H1 (cell line): Measurements from ENCODE around the gene ATE1. TPM values are rescaled to one million over a fixed set of nuclear protein-coding genes. Genes with fewer than 3 reads are reported as not detected.

Experiments
- CTCF ChIA-PET: fragments of 300-600 bp; sonication (Branson Sonifier 250); formaldehyde crosslinking; loops from one replicate; lab custom pipeline; 2021; ENCODE audit not compliant: partially characterized antibody; lab: Charles Lee
- POLR2A ChIA-PET: fragments of 300-600 bp; sonication (Branson Sonifier 250); formaldehyde crosslinking; loops from one replicate; lab custom pipeline; 2021; ENCODE audit warnings: inconsistent platforms; ENCODE audit not compliant: partially characterized antibody; lab: Charles Lee
- DNase-seq, 2 experiments: peaks; one replicate each; pipeline versions ENCODE4 v3.0.0 to v3.0.0-alpha.2; 2010 to 2022; ENCODE audit warnings: low spot score in 2 of 2, low read depth in 1 of 2, mixed read lengths in 1 of 2
- FAIRE-seq: peaks from 2 replicates; lab custom pipeline; 2011; peaks lifted over from hg19 to GRCh38; lab: Jason Lieb, UNC
- H2AFZ ChIP-seq: 2 replicates; pipeline ENCODE4 v1.8.1; 2012; ENCODE audit warnings: low read length, inconsistent platforms
- H2AK5ac ChIP-seq: 2 replicates; pipeline ENCODE4 v1.6.1; 2013; ENCODE audit warnings: low read depth, low read length
- H2BK120ac ChIP-seq: replicated peaks from 2 replicates; pipeline ENCODE3; 2013; ENCODE audit warnings: low read depth, low read length, inconsistent platforms
- H2BK12ac ChIP-seq: 2 replicates; pipeline ENCODE4 v1.6.1; 2013; ENCODE audit warnings: low read depth, low read length
- H2BK15ac ChIP-seq: 2 replicates; pipeline ENCODE4 v1.6.1; 2013; ENCODE audit warnings: low read length
- H2BK20ac ChIP-seq: 2 replicates; pipeline ENCODE4 v1.6.1; 2013; ENCODE audit warnings: low read length
- H2BK5ac ChIP-seq: 2 replicates; pipeline ENCODE4 v1.6.1; 2013; ENCODE audit warnings: low read depth, low read length
- H3K14ac ChIP-seq: 2 replicates; pipeline ENCODE4 v1.6.1; 2013; ENCODE audit warnings: inconsistent platforms; ENCODE audit not compliant: insufficient read length
- H3K18ac ChIP-seq: 2 replicates; pipeline ENCODE4 v1.6.1; 2013; ENCODE audit warnings: low read length; ENCODE audit errors: extremely low read depth
- H3K23ac ChIP-seq: 2 replicates; pipeline ENCODE4 v1.6.1; 2013; ENCODE audit warnings: inconsistent platforms; ENCODE audit not compliant: insufficient read length
- H3K23me2 ChIP-seq: 2 replicates; pipeline ENCODE4 v1.6.1; 2013; ENCODE audit warnings: low read depth, low read length
- H3K27ac ChIP-seq: 2 replicates; pipeline ENCODE4 v1.6.1; 2011; ENCODE audit warnings: low read depth, low read length, inconsistent platforms
- H3K27me3 ChIP-seq, 4 experiments: replicated peaks in 1 of 4; 1 replicate in 1 of 4; 2 replicates in 3 of 4; pipeline versions ENCODE4 v1.6.1 to v1.8.1; 2011 to 2013; ENCODE audit warnings: low read length in 3 of 4, mild to moderate bottlenecking in 3 of 4, inconsistent platforms in 2 of 4, mixed read lengths in 2 of 4, moderate library complexity in 1 of 4; ENCODE audit not compliant: control insufficient read depth in 3 of 4, insufficient read depth in 3 of 4; ENCODE audit errors: extremely low read depth in 1 of 4
- H3K36me3 ChIP-seq, 4 experiments: 2 replicates each; pipeline versions ENCODE4 v1.6.1 to v1.8.1; 2011 to 2013; ENCODE audit warnings: mild to moderate bottlenecking in 4 of 4, low read length in 3 of 4, moderate library complexity in 2 of 4, control low read depth in 1 of 4, inconsistent platforms in 1 of 4; ENCODE audit not compliant: insufficient read depth in 4 of 4, control insufficient read depth in 2 of 4
- H3K4ac ChIP-seq: replicated peaks from 2 replicates; pipeline ENCODE3; 2013; ENCODE audit warnings: low read length, low read depth, mixed read lengths, inconsistent platforms; ENCODE audit not compliant: insufficient read length
- H3K4me1 ChIP-seq, 4 experiments: replicated peaks in 1 of 4; 1 replicate in 1 of 4; 2 replicates in 3 of 4; pipeline versions ENCODE4 v1.6.1 to v1.8.1; 2011 to 2013; ENCODE audit warnings: low read length in 3 of 4, inconsistent platforms in 2 of 4, mixed read lengths in 1 of 4; ENCODE audit not compliant: insufficient read depth in 4 of 4, control insufficient read depth in 3 of 4
- H3K4me2 ChIP-seq, 2 experiments: 2 replicates each; pipeline versions ENCODE4 v1.6.1 to v1.8.1; 2011 to 2013; ENCODE audit warnings: low read depth in 2 of 2, low read length in 2 of 2, control low read depth in 1 of 2, inconsistent platforms in 1 of 2, mild to moderate bottlenecking in 1 of 2; ENCODE audit not compliant: insufficient read depth in 1 of 2
- H3K4me3 ChIP-seq, 4 experiments: fragments of 200-600, 300-600 bp in 1 of 4; sonication (generic), shearing (Covaris generic), sonication (Bioruptor Twin) in 1 of 4; 2 replicates each; pipeline versions ENCODE4 v1.5.1 to v1.8.1; 2011 to 2016; ENCODE audit warnings: low read length in 4 of 4, low read depth in 3 of 4, control low read depth in 2 of 4, inconsistent platforms in 2 of 4, mild to moderate bottlenecking in 2 of 4, mixed read lengths in 1 of 4, moderate library complexity in 1 of 4; ENCODE audit not compliant: insufficient read depth in 2 of 4; ENCODE audit errors: extremely low read depth in 1 of 4
- H3K56ac ChIP-seq: replicated peaks from 2 replicates; pipeline ENCODE3; 2013; ENCODE audit warnings: low read depth, mild to moderate bottlenecking, mixed read lengths, low read length, inconsistent platforms; ENCODE audit not compliant: insufficient read length
- H3K79me1 ChIP-seq: 2 replicates; pipeline ENCODE4 v1.6.1; 2013; ENCODE audit warnings: low read depth, low read length, control low read depth
- H3K79me2 ChIP-seq, 2 experiments: 2 replicates each; pipeline versions ENCODE4 v1.6.1 to v1.8.1; 2012 to 2013; ENCODE audit warnings: low read length in 2 of 2, mild to moderate bottlenecking in 2 of 2, inconsistent platforms in 1 of 2; ENCODE audit not compliant: insufficient read depth in 2 of 2, control insufficient read depth in 1 of 2
- H3K9ac ChIP-seq, 4 experiments: replicated peaks in 1 of 4; 1 replicate in 1 of 4; 2 replicates in 3 of 4; pipeline versions ENCODE4 v1.6.1 to v1.8.1; 2011 to 2013; ENCODE audit warnings: low read depth in 3 of 4, low read length in 3 of 4, control low read depth in 2 of 4, mild to moderate bottlenecking in 2 of 4, moderate library complexity in 2 of 4, inconsistent platforms in 1 of 4; ENCODE audit errors: extremely low read depth in 1 of 4
- H3K9me3 ChIP-seq, 2 experiments: 2 replicates each; pipeline versions ENCODE4 v1.6.1 to v1.8.1; 2012 to 2013; ENCODE audit warnings: mild to moderate bottlenecking in 2 of 2, moderate library complexity in 2 of 2, control low read depth in 1 of 2, inconsistent platforms in 1 of 2, low read depth in 1 of 2, low read length in 1 of 2, mixed read lengths in 1 of 2; ENCODE audit not compliant: insufficient read depth in 2 of 2
- H4K20me1 ChIP-seq, 2 experiments: replicated peaks in 1 of 2; 2 replicates each; pipeline versions ENCODE3 to v1.8.1; 2011 to 2013; ENCODE audit warnings: inconsistent platforms in 2 of 2, low read length in 2 of 2, mild to moderate bottlenecking in 1 of 2; ENCODE audit not compliant: insufficient read depth in 2 of 2, control insufficient read depth in 1 of 2
- H4K5ac ChIP-seq: 2 replicates; pipeline ENCODE4 v1.6.1; 2013; ENCODE audit warnings: low read length, low read depth, mixed read lengths, inconsistent platforms; ENCODE audit not compliant: insufficient read length
- H4K8ac ChIP-seq: 2 replicates; pipeline ENCODE4 v1.8.0; 2013; ENCODE audit warnings: mild to moderate bottlenecking, moderate library complexity, low read length, inconsistent platforms; ENCODE audit not compliant: insufficient read depth; ENCODE audit errors: extremely low read depth
- H4K91ac ChIP-seq: replicated peaks from 2 replicates; pipeline ENCODE3; 2013; ENCODE audit warnings: low read length, mixed read lengths, inconsistent platforms; ENCODE audit not compliant: insufficient read length
- WGBS, 2 experiments: shearing (Covaris generic) in 1 of 2; methylation state at CpG; one replicate each; pipeline versions ENCODE4 v1.1.6 to v1.1.7; 2013 to 2015; ENCODE audit warnings: low lambda C conversion rate in 2 of 2, mixed read lengths in 2 of 2, inconsistent platforms in 1 of 2, low coverage in 1 of 2, missing lambda C conversion rate in 1 of 2; ENCODE audit not compliant: insufficient replicate concordance in 2 of 2, insufficient coverage in 1 of 2, insufficient read length in 1 of 2; ENCODE audit errors: extremely low coverage in 1 of 2, missing lambda C conversion rate in 1 of 2; 5-methylcytosine and 5-hydroxymethylcytosine counted together
- polyA plus RNA-seq, 7 experiments: library from polyadenylated mRNA; depleted of rRNA in 3 of 7; stranded (reverse) in 5 of 7; unstranded in 2 of 7; fragments of >200 nt in 5 of 7; fragments of 200-250 nt in 2 of 7; gene quantifications; 1 replicate in 5 of 7; 2 replicates in 1 of 7; 4 replicates in 1 of 7; pipeline versions ENCODE4 v1.2.1 to v1.2.3, GENCODE V29; 2011 to 2013; ENCODE audit warnings: missing spikeins in 2 of 7, mixed read lengths in 2 of 7
- total RNA-seq: library from RNA; stranded (reverse); fragmentation: NEBNext Ultra II Directional; extraction: Animal tissue kit (Norgen Biotek cat#: 25700); gene quantifications from 2 replicates; pipeline ENCODE4 v1.2.1, GENCODE V29; 2021

ATE1 gene
- total and polyA plus RNA-seq, 2 of the 8 experiments (the other 6 are each of a cell fraction or from before 2014, with no cell fraction given) = 8.8 to 26.9 TPM

GRCh38 chr10:121860810-121861209, 67.0 kb downstream of the ATE1 start:
- no peak overlapping the region for H4K8ac ChIP-seq
- 0 out of 4 replicates have a peak, but pooled peaks cover 0 to 2% of the 10 kb centered on the region in 2 experiments for H3K9me3 ChIP-seq
- no peaks in the 10 kb centered on the region for H3K27me3 ChIP-seq
- no peak overlapping the region for H2AK5ac ChIP-seq
- ChIA-PET CTCF (no interaction called here), POLR2A (no interaction called here)
- H3K79me1 ChIP-seq = peaks cover 2% of the 10 kb centered on the region; the same call in 1 of the 2 replicates
- WGBS, 2 experiments = 96% methylated on average over 3 of the region's 3 CpGs; no CpG with 5 or more reads in 1 of the 2 experiments
- H4K91ac ChIP-seq = no peak overlapping the region
- peaks cover 0 to 13% (median 0%) of the 10 kb centered on the region in 4 experiments; a peak in 6 of 8 replicates for H3K36me3 ChIP-seq
- H4K20me1 ChIP-seq = no peaks in the 10 kb centered on the region
- H3K56ac ChIP-seq = no peak overlapping the region
- no peak overlapping the region for H3K27ac ChIP-seq
- H3K4ac ChIP-seq = no peak overlapping the region
- H2BK15ac ChIP-seq = no peak overlapping the region
- no peak overlapping the region for H2BK12ac ChIP-seq
- no peak overlapping the region for H2BK20ac ChIP-seq
- no peak overlapping the region for H2BK120ac ChIP-seq
- H3K79me2 ChIP-seq = no peaks in the 10 kb centered on the region
- H2AFZ ChIP-seq = no peak overlapping the region
- H3K18ac ChIP-seq = no peak overlapping the region
- no peaks in the 10 kb centered on the region for H3K23me2 ChIP-seq
- no peak overlapping the region for H3K23ac ChIP-seq
- H4K5ac ChIP-seq = no peak overlapping the region
- H3K9ac ChIP-seq = no peak overlapping the region
- H3K4me2 ChIP-seq = no peak overlapping the region
- H2BK5ac ChIP-seq = no peak overlapping the region
- no peak overlapping the region for H3K4me3 ChIP-seq
- DNase-seq = no peak
- no peaks in the 10 kb centered on the region; a peak in 2 of 7 replicates for H3K4me1 ChIP-seq
- H3K14ac ChIP-seq = no peak overlapping the region
- no peak for FAIRE-seq
